Adipocyte (in vitro differentiated cells): ENCODE data around the gene FIBP.

Experiments
- DNase-seq: peaks from one replicate; pipeline ENCODE4 v3.0.0-alpha.2; 2015; ENCODE audit warnings: low read depth
- H3K27me3 ChIP-seq: replicated peaks from 2 replicates; pipeline ENCODE4 v1.7.0; 2013; ENCODE audit warnings: mild to moderate bottlenecking, low read length, moderate library complexity; ENCODE audit not compliant: control insufficient read depth, insufficient read depth
- H3K36me3 ChIP-seq: 2 replicates; pipeline ENCODE4 v1.7.0; 2013; ENCODE audit warnings: low read length, mild to moderate bottlenecking, moderate library complexity; ENCODE audit not compliant: control insufficient read depth, insufficient read depth, severe bottlenecking
- H3K4me1 ChIP-seq: 2 replicates; pipeline ENCODE4 v1.7.0; 2013; ENCODE audit warnings: mild to moderate bottlenecking, low read length, moderate library complexity; ENCODE audit not compliant: control insufficient read depth, insufficient read depth
- H3K4me3 ChIP-seq: 2 replicates; pipeline ENCODE4 v1.7.0; 2013; ENCODE audit warnings: mild to moderate bottlenecking, low read length, moderate library complexity
- H3K9ac ChIP-seq: 2 replicates; pipeline ENCODE4 v1.7.0; 2013; ENCODE audit warnings: mild to moderate bottlenecking, low read length, moderate library complexity
- H3K9me3 ChIP-seq: 2 replicates; pipeline ENCODE4 v1.7.0; 2013; ENCODE audit warnings: mild to moderate bottlenecking, low read length, moderate library complexity; ENCODE audit not compliant: control insufficient read depth

The FIBP gene

DNA sequence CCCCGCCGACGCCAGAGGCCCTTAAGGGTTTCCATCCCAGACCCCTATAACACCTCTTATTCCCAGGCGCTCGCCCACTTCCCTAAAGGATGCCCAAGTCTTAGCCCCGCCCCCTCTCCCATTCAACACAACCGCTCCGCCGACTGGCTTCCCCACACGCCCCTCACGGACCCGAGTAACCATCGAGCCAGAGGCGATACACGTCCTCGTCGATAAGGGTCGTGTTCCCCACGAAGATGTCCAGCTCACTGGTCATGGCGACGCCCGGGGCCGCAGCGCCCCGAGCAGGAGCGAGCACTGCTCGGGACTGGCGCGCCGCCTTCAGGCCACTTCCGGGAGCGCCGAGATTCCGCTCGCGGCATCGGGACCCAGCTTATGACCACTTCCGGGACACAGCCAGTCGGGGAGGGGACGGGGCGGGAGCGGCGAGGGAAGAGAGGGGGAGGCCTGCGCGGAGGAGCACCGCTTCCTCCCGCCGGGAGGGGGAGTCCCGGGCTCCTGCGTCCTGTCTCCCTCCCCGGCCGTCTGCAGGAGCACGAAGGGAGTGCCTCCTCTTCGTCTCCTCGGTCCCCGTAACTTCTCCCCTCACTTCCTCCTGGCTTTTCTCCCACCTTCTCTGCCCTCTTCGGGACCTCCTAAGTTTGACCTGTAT is at the start of gene FIBP:
FIBP (minus strand) TSS at position 309 of the 652 bp plus-strand sequence; CDS start at position 256, 53 bp downstream.
- Histone ChIP-seq H3K4me1 (peaks cover 47% of the 10 kb centered on the region), H3K9me3 (no peaks in the 10 kb centered on the region), H3K27me3 (no peaks in the 10 kb centered on the region), H3K9ac (peak within 1 kb of the TSS; percentile 99), H3K4me3 (peak within 1 kb of the TSS; percentile 89), H3K36me3 (peaks cover 47% of the 10 kb centered on the region)
- peak; percentile 99 for DNase-seq

DNA sequence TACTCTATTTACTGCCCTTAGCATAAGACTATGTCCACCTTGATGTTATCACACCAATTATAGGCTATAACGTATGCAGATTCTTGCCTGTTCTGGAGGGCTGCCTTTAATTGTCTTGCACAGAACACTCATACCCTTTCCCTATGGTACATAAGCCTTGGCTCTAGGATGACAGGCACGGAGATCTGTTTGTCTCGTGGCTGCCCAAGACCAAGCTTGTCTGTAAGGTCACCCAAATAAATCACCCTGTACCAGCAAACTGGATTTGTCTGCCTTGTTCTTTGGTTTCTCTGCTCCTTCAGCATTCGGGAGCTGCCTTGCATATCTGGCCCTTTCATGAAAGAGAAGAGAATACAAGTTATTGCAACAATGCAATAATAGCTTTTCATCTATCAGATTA is 49.5 kb upstream of the FIBP start:
- DNase-seq = no peak
- H3K9ac ChIP-seq = no peak overlapping the region

DNA sequence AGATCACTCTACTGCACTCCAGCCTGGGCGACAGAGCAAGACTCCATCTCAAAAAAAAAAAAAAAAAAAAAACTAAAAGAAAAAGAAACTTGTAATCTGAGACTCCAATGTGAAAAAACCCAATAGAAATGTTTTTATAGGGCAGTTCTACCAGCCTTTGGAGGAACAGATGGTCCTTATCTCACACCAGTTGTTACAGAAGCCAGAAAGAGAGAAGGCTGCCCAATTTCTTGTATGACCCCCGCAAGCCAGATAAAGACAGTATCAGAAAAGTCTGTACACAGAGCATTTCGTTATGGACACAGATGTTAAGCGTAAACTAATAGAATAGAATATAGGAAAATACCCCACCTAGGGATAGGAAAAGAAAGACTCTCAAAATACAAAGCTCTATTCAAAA is 45.7 kb upstream of the FIBP start:
- Histone ChIP-seq H3K36me3 (no peaks in the 10 kb centered on the region), H3K9ac (no peak overlapping the region), H3K4me1 (peaks cover 12% of the 10 kb centered on the region), H3K27me3 (no peaks in the 10 kb centered on the region), H3K4me3 (no peak overlapping the region), H3K9me3 (no peaks in the 10 kb centered on the region)
- peak; percentile 19 for DNase-seq

More for the DNA sequence above, 49.5 kb upstream of the FIBP start:
- no peak overlapping the region for H3K4me3 ChIP-seq
- no peaks in the 10 kb centered on the region for H3K9me3 ChIP-seq
- no peaks in the 10 kb centered on the region for H3K27me3 ChIP-seq
- H3K4me1 ChIP-seq = peaks cover 6% of the 10 kb centered on the region
- no peaks in the 10 kb centered on the region for H3K36me3 ChIP-seq

DNA sequence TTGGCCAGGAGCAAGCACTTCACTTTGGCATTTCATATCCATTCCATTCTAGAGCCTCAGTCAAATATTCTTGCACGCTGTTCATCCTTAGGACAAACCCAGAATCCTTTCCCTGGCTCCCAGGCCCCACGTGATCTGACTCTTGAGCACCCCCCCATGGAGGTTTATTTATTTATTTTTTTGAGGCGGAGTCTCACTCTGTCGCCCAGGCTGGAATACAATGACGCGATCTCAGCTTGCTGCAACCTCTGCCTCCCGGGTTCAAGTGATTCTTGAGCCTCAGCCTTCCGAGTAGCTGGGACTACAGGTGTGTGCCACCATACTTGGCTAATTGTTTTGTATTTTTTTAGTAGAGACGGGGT is 44.3 kb upstream of the FIBP start:
- Histone ChIP-seq H3K9me3 (no peaks in the 10 kb centered on the region), H3K27me3 (no peaks in the 10 kb centered on the region), H3K4me3 (no peak overlapping the region), H3K4me1 (peaks cover 12% of the 10 kb centered on the region), H3K36me3 (no peaks in the 10 kb centered on the region), H3K9ac (no peak overlapping the region)
- DNase-seq = peak; percentile 21

DNA sequence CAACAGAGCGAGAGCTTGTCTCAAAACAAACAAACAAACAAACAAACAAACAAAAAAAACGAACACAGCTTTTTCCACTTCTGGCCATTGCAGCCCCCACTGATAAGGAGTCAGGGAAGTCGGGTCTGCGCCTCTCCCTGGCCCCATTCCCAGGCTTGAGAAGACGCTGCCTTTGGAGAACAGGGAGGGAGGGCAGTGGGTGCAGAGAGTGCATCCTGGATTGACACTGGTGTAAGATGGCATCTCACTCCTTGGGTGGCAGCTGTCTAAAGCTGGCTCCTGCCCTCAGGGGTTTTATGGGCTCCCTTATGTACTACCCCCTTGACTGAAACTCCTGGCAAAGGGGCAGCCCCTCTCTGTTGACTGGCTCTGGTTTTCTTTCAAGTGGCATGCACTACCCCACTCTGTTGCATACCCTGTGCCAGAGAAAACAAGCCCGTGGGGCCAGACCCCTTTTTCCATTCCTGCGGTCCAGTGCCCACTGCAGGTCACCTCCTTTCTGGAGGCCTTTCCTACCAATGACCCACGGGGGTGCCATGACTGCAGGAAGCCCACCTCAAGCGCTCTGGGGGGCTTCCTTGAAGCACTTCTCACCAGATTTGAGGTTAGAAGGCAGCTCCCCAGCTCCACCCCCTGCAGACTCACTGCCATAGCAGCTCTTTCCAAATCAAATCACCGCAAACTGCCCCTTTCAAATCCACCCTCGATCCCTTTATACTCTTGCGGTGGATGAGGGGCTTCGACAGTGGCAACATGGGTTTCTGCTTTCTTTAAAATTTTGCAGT is 43.7 kb upstream of the FIBP start:
- Histone ChIP-seq H3K4me3 (no peak overlapping the region), H3K9ac (no peak overlapping the region), H3K4me1 (peaks cover 12% of the 10 kb centered on the region), H3K36me3 (no peaks in the 10 kb centered on the region), H3K27me3 (no peaks in the 10 kb centered on the region), H3K9me3 (no peaks in the 10 kb centered on the region)
- no peak for DNase-seq

DNA sequence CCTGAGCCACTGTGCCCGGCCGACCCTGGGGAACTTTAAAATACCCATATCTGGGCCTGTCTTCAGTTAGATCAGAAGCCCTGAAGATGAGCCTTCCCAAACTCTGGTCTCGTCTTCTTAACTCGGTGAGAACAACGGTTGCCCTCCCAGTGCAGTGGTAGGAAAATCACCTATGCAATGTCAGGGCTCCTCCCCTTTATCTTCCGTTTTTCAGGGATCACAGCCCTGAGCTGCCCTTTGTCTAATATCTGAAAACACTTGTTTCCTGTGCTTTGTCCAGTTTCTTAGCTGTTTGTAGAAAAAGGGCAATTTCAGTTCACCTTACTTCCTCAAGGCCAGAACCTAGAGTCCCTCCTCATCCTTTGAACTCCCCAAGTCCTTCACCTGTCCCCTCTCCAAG is 40.4 kb upstream of the FIBP start:
- H3K36me3 ChIP-seq = peaks cover 7% of the 10 kb centered on the region
- H3K27me3 ChIP-seq = no peaks in the 10 kb centered on the region
- H3K4me1 ChIP-seq = peaks cover 12% of the 10 kb centered on the region
- no peak for DNase-seq
- H3K4me3 ChIP-seq = no peak overlapping the region
- no peak overlapping the region for H3K9ac ChIP-seq
- H3K9me3 ChIP-seq = no peaks in the 10 kb centered on the region

DNA sequence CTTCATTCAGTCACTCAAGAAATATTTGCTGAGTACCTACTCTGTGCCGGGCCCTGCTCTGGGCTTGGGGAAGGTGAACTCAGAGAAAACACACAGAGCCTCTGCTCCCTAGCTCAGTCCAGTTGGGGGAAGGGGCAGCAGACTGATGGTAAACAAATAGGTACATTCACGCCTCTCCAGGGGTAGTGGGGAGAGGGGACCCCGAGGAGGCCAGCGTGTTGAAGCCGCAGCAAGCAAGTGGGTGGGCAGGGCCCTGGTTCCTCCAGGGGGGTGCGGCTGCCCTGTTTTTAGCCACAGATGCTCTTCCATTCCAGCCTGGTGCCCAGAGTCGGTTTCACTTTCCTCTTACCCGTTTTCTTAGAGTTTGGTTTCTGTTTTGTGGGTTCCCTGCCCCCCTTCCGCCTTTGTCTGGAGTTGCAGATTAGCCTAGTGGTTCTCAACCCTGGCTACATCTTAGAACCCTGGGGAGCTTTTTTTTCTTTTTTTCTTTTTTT is 39.7 kb upstream of the FIBP start:
- H3K36me3 ChIP-seq = peaks cover 15% of the 10 kb centered on the region
- H3K4me3 ChIP-seq = no peak overlapping the region
- H3K27me3 ChIP-seq = no peaks in the 10 kb centered on the region
- no peaks in the 10 kb centered on the region for H3K9me3 ChIP-seq
- H3K9ac ChIP-seq = no peak overlapping the region
- peaks cover 12% of the 10 kb centered on the region for H3K4me1 ChIP-seq
- DNase-seq = no peak

DNA sequence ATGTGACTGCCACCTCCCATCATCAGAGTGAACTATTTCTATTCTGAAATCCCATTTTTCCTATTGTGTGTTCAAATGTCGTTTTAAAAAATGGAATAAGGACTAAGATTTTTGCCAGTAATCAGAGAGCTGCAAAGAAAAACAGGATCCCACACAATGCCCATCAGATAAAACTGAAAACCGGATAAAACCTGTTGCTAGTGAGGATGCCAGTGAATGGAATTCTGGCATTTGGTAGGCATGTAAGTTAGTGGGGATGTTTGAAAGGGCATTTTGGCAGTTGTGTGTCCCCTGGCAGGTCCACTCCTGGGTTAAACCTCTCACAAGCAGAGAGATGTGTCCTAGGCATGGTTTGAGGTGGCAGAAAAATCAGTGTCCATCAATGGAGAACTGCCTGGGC is 37.1 kb upstream of the FIBP start:
- Histone ChIP-seq H3K9ac (no peak overlapping the region), H3K4me3 (no peak overlapping the region), H3K27me3 (no peaks in the 10 kb centered on the region), H3K4me1 (peaks cover 6% of the 10 kb centered on the region), H3K9me3 (no peaks in the 10 kb centered on the region), H3K36me3 (peaks cover 26% of the 10 kb centered on the region)
- DNase-seq = no peak

DNA sequence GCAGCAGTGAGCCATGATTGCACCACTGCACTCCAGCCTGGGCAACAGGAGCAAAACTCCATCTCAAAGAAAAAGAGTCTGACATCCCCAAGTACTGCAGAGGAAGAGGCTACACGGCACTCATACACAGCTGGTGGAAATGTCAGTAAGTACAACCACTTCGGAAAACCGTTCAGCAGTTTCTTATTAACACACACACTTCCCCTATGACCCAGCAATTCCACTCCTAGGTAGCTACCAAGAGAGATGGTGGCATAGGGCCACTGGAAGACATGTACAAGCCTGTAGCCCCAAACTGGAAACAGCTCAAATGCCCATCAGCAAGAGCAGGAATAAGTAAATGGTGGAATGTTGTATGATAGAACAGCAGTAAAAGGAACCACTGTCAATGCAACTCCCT is 34.3 kb upstream of the FIBP start:
- no peaks in the 10 kb centered on the region for H3K27me3 ChIP-seq
- DNase-seq = no peak
- no peak overlapping the region for H3K9ac ChIP-seq
- H3K4me1 ChIP-seq = peaks cover 17% of the 10 kb centered on the region
- no peak overlapping the region for H3K4me3 ChIP-seq
- H3K36me3 ChIP-seq = peaks cover 26% of the 10 kb centered on the region
- no peaks in the 10 kb centered on the region for H3K9me3 ChIP-seq

DNA sequence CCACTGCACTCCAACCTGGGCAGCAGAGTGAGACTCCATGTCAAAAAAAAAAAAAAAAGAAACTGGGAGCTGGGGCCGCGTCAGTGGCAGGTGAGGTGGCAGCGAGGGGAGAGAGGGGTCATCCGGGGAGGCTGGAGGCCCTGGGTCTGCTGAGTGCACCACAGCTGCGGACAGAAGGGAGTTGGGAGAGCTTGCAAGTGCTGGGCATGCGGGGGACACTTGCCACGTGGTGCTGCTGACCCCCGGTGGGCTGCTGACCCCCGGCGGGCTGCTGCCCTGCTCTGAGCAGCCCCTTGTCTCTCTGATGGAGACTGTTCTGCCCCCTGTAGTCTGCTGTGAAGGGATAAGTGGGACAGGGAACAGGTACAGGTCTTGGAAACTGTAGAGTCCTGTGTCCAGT is 33.6 kb upstream of the FIBP start:
- no peaks in the 10 kb centered on the region for H3K9me3 ChIP-seq
- H3K36me3 ChIP-seq = peaks cover 26% of the 10 kb centered on the region
- H3K27me3 ChIP-seq = no peaks in the 10 kb centered on the region
- peak overlapping the region; percentile 60 for H3K9ac ChIP-seq
- H3K4me1 ChIP-seq = peaks cover 24% of the 10 kb centered on the region
- no peak overlapping the region for H3K4me3 ChIP-seq
- DNase-seq = no peak

DNA sequence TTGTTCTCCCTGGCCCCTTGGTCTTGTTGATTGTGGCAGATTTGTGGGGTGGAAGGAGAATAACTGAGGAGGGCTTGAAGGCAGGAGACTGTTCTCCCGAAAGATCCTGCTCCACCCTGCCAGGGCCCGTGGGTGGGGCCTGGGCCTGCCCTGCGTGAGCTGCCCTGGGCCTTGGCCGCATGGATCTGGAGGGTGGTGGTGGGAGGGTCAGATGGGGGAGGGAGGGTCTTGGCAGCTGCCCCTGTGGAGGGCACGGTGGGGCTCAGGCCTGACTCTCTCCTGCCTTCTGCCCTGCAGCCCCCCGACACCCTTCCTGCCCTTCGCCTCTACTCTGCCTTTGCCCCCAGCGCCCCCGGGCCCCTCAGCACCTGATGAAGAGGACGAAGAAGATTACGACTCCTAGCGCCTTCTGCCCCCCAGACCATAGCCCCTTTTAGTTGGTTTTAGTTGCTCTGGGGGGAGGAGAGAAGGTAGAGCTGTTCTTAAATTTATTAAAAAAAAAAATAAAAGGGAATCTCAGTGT is 32.8 kb upstream of the FIBP start:
- H3K4me3 ChIP-seq = peak overlapping the region; percentile 92
- H3K9me3 ChIP-seq = no peaks in the 10 kb centered on the region
- peaks cover 26% of the 10 kb centered on the region for H3K36me3 ChIP-seq
- H3K4me1 ChIP-seq = peaks cover 32% of the 10 kb centered on the region
- peak overlapping the region; percentile 92 for H3K9ac ChIP-seq
- no peaks in the 10 kb centered on the region for H3K27me3 ChIP-seq
- DNase-seq = no peak
